SK-N-SH (cell line): ENCODE measurements around the gene CREB5.

Experiments
- CTCF ChIP-seq: fragments of 200-600 bp; sonication (generic); IDR thresholded peaks from 2 replicates; pipeline ENCODE4 v1.6.1; 2017; ENCODE audit warnings: antibody characterized with exemption, mild to moderate bottlenecking, moderate library complexity
- EZH2phosphoT487 ChIP-seq: fragments of 200-600 bp; sonication (generic); IDR thresholded peaks from 2 replicates; pipeline ENCODE4 v1.6.1; 2017; ENCODE audit warnings: low read depth, mixed run types, mild to moderate bottlenecking, antibody characterized with exemption, moderate library complexity, borderline replicate concordance
- FOXM1 ChIP-seq: IDR thresholded peaks from 2 replicates; pipeline ENCODE4 v1.4.0; 2012; ENCODE audit warnings: low read depth, mild to moderate bottlenecking
- NFIC ChIP-seq: IDR thresholded peaks from 2 replicates; pipeline ENCODE4 v1.4.0; 2012; ENCODE audit warnings: borderline replicate concordance
- NRF1 ChIP-seq: IDR thresholded peaks from 2 replicates; pipeline ENCODE4 v1.6.1; 2012; ENCODE audit warnings: low read depth, mild to moderate bottlenecking, low read length
- POLR2AphosphoS5 ChIP-seq: IDR thresholded peaks from 2 replicates; pipeline ENCODE4 v1.6.1; 2012; ENCODE audit warnings: low read depth, low read length
- USF2 ChIP-seq: fragments of 150-350 bp; IDR thresholded peaks from 2 replicates; pipeline ENCODE4 v1.6.1; 2017; ENCODE audit warnings: antibody characterized with exemption, low read length, low read depth, borderline replicate concordance
- TF ChIP-seq, protein P1 (sequence below): IDR thresholded peaks from 2 replicates; pipeline ENCODE4 v1.4.0; 2012; ENCODE audit warnings: low read depth

DNA sequence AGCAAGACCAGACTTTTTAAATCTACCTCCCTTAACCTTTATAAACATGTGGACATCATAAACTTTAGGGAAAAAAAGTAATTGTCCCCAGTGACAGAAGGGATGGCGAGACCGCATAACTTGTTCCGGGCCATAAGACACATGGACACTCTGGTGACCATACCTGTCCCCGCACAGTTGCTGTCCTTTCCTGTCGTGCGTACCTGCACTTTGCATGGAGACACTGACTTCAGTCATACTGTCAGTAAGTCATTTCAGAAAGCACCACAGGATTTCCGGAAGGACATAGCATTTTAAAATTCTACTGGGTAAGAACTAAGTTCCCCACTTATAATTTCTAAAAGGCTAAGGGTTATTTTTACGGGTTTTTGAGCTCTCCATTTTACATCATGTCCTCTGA lies 120.9 kb downstream of the CREB5 start:
- TF ChIP-seq, protein P1, sequence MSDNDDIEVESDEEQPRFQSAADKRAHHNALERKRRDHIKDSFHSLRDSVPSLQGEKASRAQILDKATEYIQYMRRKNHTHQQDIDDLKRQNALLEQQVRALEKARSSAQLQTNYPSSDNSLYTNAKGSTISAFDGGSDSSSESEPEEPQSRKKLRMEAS, result no peak
- TF ChIP-seq CTCF (no peak), USF2 (no peak), NFIC (no peak), POLR2AphosphoS5 (no peak), EZH2phosphoT487 (no peak), NRF1 (no peak), FOXM1 (no peak)
